CD4-positive, alpha-beta T cell treated with Interleukin-2 at 100 ng/mL for 4 hours (primary cell): ENCODE measurements around the gene ATOX1.
"Not testable (repeated sequence)": the region's sequence is repeated elsewhere in the genome, so short reads cannot be mapped to it uniquely, and the experiment has no call there.

ENCODE experiments used
- DNase-seq: peaks from one replicate; pipeline ENCODE4 v3.0.0-alpha.2; 2020; ENCODE audit warnings: low spot score

Gene ATOX1, protein sequence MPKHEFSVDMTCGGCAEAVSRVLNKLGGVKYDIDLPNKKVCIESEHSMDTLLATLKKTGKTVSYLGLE

DNA sequence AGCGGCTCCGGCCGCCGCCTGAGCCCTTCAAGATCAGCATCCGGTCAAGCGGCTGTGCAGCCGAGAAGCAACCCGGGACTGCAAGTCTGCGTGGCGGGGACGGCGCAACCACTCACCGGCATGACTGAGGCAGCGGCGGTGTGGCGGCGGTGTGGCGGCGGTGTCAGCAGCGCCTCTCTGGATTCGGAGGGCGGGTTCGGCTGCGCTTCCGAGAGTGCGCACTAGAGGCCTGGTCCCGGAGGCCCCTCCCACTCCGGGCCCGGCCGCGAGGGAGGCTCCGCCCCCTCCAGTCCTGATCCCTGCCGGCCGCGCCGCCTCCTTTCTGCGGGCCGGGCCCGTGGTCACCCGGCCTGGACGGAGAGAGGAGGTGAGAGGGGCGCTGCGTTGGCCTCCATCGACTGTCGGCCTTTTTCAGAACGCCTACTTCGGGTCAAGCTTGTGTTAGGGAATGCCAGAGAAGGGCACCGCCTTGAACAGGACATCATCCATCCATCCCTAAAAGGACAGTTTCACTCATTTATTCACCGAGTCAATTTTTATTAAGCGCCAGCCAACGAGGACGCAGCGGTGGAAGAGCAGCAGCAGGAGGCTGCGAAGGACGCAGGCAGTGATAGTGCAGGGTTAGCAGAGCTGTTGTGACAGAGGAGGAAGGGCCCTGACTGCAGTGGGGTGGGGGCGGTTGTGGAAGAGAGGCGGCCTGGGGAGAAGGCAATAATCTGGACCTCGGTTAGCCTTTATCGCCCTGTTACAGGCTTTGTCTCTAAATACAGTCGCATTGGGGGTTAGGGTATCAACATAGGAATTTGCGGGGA, at the start of gene ATOX1:
ATOX1 (minus strand) TSS at position 202 of the 812 bp plus-strand sequence; CDS start at position 122, 80 bp downstream.
- peak; percentile 91 for DNase-seq

DNA sequence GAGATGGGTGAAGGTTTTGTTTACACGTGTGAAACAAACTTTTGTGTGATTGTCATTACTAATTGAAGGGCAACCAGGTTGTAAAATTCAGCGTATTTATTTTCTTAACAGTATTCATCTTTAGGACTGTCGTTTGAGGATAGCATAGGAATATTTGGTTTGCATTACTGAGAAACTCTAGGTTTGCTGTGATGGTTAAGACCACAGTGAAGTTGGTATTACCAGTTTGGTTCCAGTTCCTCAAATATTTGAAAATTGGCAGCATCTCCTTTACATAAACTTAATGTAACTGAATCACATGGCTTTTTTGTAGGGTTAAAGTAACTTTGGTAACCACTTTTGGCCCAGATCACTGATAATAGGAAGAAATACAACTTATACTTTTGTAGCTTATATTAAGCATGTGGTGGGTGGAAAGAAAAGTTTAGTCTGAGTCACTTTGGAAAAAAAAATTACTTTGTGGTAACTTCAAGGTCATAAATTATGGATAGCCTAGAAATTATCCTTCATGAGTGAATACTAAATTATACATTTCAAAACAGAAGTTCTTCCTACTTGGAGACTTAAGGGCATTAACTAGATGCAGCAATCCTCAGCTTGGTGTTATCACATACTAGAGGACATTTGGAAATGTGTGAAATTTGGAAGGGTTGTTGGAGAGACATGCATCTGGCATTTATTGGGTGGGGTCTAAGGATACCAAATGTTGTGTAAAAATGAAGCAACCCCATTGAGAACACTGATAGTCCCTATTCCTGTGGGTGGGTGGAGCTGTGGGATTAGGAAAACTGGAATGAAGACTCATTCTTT, 47.2 kb upstream of the ATOX1 start:
- DNase-seq = no peak

DNA sequence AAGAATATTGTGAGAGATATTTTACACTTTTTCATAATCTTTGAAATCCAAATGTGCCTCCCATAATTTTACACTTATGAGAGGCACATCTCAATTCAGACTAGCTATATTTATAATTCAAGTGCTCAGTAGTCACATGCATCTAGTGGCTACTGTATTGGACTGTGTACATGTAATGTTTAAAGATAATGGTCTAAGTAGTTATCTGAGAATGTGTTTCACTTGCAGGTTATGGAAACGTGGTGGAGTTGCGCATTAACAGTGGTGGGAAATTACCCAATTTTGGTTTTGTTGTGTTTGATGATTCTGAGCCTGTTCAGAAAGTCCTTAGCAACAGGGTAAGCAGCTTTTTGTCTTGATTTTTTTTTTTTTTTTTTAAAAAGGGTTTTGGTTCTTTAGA, 42.1 kb upstream of the ATOX1 start:
- no peak for DNase-seq

DNA sequence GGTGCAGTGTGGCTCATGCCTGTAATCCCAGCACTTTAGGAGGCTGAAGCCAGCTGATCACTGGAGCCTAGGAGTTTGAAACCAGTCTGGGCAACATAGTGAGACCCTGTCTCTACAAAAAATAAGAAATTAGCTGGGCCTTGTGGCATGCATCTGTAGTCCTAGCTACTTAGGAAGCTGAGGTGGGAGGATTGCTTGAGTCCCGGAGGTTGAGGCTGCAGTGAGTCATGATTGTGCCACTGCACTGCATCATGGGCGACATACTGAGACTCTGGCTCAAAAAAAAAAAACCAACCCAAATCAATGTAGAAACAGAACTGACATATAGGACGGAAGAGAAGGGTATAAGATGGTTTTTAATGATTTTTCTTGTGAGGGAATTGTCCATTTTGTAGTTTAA, 41.0 kb upstream of the ATOX1 start:
- no peak for DNase-seq

DNA sequence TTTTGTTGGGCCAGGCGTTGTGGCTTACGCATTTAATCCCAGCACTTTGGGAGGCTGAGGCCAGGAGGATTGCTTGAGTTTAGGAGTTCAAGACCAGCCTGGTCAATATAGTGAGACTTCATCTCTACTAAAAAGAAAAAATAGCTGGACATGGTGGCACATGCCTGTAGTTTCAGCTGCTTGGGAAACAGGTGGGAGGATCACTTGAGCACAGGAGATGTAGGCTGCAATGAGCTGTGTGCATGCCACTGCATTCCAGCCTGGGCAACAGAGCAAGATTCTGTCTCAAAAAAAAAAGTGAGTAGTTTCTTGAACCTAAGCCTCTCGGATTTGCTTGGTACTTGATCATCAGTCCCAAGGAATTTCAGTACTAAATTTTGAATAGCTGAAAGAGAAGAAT, 40.2 kb upstream of the ATOX1 start:
- DNase-seq = no peak

DNA sequence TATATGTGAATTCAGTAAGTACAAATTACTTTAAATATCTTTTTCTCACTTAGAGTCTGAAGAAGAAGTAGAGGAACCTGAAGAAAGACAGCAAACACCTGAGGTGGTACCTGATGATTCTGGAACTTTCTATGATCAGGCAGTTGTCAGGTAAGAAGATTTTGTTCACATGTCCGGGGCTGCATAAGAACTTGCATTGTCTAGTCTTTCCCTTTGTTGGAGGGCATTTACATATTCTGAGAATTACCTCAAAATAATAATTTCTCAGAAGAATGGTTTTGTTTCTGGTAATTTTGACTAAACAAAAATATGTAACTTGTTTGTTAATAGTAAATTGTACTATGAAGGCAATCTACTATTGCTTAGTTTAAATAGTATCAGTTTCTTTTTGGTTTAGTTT, 37.0 kb upstream of the ATOX1 start:
- DNase-seq = no peak

DNA sequence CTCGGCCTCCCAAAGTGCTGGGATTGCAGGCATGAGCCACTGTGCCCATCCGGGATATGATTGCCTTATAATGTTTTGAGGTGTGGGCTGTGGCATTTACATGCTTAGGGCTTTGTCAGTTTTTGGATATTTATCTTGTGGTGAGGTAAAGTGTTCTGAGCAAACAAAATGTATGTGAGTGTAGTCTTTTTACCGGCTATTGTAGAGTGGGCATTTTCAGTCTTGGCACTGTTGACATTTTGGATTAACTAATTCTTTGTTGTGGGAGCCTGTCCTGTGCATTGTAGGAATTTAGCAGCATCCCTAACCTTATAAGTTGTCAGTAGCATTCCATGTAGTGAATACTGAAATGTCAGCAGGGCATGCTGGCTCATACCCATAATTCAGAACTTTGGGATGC, 34.9 kb upstream of the ATOX1 start:
- no peak for DNase-seq

DNA sequence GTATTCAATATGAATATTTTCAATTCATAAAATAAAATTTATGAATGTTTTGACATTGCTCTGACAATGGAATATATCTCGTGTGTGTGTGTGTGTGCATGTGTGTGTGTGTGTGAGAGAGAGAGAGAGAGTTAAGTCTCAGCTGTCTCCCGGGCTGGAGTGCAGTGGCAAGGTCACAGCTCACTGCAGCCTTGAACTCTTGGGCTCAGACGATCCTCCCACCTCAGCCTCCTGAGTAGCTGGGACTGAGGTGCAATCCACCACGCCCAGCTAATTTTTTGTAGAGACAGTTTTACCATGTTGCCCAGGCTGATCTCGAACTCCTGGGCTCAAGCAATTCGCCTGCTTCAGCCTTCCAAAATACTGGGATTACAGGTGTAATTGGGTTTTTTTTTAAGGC, 29.4 kb upstream of the ATOX1 start:
- no peak for DNase-seq

DNA sequence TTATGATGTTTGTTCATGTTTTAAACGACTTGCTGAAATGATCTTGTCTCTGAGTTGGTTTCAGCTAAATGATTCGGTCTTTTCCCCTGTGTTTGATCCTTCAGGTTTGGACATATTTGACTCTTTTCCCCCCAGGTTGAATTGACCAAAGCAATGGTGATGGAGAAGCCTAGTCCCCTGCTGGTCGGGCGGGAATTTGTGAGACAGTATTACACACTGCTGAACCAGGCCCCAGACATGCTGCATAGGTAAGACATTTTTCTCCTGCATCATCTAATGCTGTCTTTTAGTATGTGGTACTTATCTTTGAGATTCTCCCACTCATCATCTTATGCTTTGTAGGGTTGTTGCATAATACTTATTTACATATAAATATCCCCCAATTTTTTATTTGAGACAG, 28.0 kb upstream of the ATOX1 start:
- DNase-seq = no peak

DNA sequence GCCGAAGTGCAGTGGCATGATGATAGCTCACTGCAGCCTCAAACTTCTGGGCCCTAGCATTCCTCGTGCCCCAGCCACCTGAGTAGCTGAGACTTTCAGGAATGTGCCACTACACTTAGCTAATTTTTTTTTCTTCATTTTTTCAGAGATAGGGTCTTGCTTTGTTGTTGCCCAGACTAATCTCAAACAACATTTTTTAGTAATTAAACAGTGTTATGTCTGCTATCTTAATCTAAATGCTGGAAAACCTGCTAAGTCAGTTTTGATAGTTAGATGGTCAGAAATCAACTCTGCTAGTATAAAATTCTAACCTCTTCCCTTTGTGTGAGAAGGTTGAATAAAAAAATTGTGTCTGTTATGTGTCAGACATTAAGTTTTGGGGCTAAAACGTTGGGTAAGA, 25.7 kb upstream of the ATOX1 start:
- no peak for DNase-seq

DNA sequence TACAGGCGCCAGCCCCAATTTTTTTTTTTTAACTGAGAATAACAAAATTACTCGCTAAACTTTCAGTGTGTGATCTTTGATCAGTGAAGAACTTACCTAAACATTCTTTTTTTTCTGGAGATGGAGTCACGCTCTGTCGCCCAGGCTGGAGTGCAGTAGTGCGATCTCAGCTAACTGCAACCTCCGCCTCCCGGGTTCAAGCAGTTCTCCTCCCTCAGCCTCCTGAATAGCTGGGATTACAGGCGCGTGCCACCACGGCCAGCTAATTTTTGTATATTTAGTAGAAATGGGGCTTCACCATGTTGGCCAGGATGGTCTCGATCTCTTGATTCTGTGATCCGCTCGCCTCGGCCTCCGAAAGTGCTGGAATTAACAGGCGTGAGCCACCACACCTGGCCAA, 25.2 kb upstream of the ATOX1 start:
- DNase-seq = not testable (repeated sequence)

DNA sequence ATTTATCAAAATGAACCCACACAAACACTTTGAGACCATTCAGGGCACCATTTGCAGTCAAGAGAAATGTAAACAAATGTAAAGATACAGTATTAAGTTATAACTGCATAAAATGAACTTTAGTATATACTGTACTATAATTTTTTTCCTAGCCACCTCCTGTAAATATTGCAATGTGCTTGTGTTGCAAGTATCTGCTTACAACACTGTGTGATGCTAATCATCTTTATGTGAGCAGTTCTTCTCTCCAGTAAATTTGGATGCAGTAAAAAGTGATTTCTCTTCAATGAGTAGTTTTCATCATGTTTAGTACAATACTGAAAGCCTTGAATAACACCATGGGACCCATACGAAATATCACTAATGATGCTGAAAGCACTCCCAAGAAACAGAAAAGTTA, 22.8 kb upstream of the ATOX1 start:
- no peak for DNase-seq

DNA sequence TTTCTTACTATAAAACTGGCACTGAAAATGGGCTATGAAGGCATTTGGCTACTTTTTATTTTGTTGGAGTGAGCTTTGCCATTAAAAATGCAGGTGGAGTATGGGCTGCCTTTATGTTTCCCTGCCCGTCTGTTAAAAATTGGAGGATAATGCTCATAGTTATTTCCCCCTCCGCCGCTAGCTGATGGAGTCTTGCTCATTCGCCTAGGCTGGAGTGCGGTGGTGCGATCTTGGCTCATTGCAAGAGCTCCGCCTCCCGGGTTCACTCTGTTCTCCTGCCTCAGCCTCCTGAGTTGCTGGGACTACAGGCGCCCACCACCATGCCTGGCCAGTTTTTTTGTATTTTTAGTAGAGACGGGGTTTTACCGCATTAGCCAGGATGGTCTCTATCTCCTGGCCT, 21.9 kb upstream of the ATOX1 start:
- DNase-seq = no peak

DNA sequence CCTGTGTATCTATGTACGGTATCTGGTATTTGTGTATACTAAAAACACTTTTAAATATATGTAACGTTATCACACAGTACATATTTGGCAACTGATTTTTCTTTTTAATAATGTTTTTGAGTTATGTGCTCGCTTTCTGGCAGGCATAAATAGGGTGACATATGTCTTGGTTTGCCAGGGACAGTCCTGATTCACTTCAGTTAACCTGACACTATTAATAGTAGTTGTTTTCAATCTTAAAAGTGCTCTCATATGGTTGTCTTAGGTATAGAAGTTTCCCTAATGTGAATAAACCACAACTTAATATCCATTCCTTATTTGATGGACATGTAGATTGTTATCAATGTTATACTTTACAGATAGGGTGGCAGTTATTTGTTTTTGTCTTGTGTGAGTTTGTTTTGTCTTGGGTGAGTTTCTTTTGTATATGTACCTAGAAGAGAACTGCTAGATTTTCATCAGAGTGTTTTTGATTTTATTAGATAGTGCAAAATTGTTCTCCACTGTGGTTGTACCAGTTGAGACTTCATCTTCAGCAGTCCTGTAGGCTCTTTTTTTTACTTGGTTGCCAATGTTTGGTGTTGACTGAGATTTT, 21.2 kb upstream of the ATOX1 start:
- no peak for DNase-seq

DNA sequence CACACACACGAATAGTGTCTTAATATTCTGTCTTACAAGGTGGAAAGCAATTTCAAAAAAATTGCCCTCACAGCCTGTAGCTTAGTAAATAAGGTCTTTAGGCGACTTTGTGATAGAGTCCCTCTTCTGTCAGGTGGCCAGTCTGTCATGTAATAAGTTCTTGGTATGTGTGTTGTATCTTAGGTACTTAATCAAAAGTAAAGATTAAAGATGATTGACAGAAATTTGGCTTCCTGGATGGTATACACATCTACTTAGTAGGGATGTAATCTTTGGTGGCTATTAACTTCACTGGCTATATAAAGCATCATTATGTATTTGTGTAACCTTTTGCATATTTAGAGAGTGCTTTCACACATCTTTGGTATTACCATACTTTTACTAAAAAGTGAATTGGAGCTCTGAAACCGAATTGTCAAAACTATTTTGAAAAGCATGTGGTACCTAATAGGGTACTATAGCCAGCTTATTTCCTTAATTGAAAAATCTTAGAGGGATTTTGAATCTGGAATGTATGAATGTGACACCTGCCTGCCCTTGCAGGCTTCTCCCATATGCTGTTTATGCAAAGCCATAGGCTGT, 16.7 kb upstream of the ATOX1 start:
- DNase-seq = no peak

DNA sequence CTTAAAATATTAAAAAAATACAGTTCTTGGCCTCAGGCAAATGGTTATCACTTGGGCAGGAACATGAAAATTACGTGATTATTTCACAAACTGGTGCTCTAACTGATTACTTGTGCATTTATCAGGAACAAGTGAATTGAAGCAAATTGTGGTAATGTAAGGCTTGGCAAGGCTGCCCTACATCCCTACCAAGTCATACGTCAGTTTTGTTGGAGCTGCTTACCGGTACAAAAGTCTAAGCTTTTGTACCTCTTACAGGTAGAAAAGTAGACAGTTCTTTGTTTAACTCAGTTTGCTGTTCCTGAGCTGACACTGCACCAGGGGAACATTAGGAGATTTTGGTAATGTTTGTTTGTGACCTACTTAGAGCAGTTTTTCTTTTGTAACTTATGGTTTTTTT, 15.5 kb upstream of the ATOX1 start:
- DNase-seq = no peak

DNA sequence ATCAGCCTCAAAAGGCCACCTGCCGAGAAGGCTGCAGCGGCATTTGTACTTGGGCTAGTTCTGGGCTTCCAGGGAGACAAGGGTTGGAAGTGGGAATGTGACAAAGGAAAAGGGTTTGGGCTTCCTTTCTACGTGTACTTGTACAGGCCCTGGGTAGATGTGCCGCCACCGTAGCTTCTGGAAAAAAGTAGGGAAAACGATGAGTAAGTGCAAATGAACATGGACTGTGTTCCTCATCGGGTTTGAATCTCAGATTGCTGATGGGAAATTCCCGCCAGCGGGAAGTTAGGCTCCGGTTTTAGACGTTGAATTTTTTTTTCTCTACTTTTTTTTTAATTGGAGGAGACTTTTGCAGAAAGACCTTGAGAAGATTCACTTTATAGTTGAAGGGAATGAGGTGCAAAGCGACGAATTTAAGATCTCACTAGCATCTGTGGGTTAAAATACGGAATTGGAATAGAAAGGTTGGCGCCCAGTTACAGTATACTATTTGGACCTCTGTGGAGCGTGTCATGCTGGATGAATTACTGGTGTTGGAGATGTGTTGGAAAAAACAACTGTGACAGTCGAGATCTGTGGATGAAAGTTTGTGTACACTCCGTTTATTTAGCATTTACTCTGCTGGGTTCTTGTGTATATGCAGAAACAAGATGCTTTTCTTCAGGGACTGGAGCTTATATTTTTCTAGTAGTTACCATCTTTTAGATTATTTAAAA, 14.6 kb upstream of the ATOX1 start:
- no peak for DNase-seq

DNA sequence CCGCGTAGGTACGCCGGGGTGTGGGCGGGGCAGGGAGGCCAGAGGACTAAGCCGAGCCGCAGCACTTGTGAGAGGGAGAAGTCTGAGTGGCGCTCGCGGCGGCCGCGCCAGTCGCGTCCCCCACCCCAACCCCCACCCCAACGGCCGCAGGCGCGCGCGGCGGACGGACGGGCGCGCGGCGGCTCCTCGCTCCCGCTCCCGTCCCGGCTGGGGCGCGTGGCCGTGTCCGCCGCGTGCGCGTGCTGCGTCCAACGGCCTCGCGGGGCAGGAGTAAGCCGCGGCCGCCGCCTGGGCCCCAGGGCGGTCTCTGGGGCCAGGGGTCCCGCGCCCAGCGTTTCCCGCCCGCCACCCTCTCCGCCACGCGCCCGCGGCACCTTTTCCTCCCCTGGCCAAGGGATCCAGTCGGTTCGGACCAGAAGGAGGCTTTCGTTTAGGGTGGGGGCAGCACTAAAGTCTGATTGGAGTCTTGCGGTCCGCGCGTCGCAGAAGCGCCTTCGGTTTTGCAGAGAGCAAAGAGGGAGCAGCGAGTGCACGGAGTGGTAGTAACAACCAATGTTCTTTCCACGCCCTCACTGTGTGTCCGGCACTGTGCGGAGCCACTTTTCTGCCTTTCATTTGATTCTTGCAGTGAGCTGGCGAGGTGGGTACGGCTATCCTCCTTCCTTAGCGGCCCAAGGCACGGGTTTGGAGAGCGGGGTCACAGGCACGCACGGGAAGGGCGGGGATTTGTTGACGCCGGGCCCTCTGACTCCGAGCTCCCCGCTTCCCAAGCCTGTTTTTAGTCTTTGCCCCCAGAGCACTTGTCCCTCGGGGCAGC, 13.8 kb upstream of the ATOX1 start:
- peak; percentile 34 for DNase-seq

DNA sequence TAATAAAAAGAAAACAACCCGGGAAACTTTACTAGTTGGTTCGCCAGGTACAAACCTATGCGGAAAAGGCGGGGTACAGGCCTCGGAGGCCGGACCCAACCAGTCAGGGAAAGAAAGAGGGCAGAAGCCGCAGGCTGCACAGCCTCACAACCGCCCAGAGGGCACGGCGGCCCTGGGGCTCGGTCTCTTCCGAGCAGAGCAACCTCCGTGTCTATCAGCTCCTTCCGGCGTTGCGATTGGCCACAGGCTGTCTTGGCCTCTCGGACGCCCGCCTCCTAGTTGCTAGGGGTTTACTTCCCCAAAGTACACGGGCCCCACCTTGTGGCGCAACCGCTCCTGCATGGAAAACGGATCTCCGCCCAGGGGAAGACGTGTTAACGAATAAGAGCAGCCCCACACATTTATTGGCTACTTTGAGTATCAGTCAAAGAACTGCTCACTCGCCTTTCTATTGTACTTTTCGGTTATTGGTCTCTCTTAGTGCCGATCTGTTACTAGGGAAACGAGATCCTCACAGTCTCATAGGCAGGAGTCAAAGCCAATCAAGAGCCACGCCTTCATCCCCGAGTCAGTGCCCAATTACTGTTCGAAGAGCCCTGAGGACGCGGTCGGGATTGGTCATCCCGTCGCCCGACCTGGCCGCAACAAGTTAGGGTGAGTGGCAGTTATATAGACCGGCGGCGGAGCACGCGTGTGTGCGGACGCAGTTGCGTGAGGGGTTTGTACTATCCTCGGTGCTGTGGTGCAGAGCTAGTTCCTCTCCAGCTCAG, 13.0 kb upstream of the ATOX1 start, which contains the start of gene G3BP1:
G3BP1 (plus strand) TSS at position 696 of the 770 bp plus-strand sequence. CDS start 14,667 bp downstream, outside the sequence.
- DNase-seq = peak; percentile 100
